PC-3 (cell line): ENCODE measurements around the gene CACNA1C.

ENCODE experiments used
- CTCF ChIP-seq: fragments of 300-600 bp; sonication (generic); conservative IDR thresholded peaks from 2 replicates; pipeline ENCODE4 v1.5.1; 2017; ENCODE audit warnings: antibody characterized with exemption, low read depth, mild to moderate bottlenecking, low read length
- EZH2 ChIP-seq: fragments of 300-600 bp; sonication (generic); IDR thresholded peaks from one replicate; pipeline ENCODE4 v1.6.1; 2017; ENCODE audit warnings: antibody characterized with exemption, mild to moderate bottlenecking, low read length; ENCODE audit not compliant: unreplicated experiment
- EZH2phosphoT487 ChIP-seq: fragments of 300-600 bp; sonication (generic); IDR thresholded peaks from 2 replicates; pipeline ENCODE4 v1.6.1; 2018; ENCODE audit warnings: mild to moderate bottlenecking, antibody characterized with exemption, low read length, borderline replicate concordance

- TF ChIP-seq CTCF: no peak
- TF ChIP-seq EZH2phosphoT487: no peak
- TF ChIP-seq EZH2: no peak
Observed at GRCh38 chr12:2227360-2227759, 174.6 kb downstream of the CACNA1C start.
